ENCODE measurements around the gene TLX2. TPM values are rescaled to one million over a fixed set of nuclear protein-coding genes. Genes with fewer than 3 reads are reported as not detected.
A peak's percentile ranks its signal among the peaks of the same experiment; 100 is the strongest.

TLX2 gene
- total RNA-seq, 2 donors from 2014 or later: not detected

DNA sequence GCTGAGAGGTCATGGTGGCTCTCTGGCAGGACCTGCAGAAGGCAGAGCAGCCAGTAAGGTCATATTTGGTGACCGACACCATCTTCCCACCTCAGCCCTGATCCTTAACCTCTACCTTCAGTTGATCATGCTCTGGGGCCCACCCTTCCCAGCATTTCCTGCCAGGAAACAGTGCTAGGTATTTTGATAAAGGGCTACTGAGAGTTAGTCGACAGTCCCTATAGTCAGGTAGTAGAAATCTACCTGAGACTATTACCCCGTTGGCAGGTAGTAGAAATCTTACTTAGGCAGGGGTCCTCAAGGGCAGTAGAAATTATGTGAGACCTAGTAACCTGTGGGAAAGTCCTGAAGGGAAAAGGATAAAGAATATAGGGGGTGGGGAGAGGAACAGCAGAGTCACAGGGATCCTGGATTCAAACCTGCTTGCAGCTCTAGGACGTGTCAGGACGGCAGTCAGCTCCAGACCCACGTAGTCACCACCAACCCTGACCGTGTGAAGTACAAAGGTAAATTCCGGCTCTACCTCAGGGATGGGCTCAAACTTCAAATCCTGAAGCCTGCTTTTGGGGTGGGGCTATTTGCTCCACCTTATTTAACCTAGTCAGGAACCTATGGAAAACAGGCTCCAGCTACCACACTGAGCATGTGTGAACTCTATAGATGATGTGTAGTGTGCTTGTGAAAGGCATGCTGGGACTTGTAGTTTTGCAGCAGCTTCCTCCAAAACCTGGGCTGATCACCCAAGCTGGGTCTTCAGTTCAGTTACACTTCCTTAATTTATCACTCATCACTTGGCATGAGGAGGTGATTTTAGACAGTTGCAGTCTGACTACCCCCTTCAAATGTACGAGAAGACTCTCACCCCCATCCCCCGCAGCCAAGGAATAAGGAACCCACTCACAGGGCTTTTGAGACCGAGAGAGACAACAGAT is 11.7 kb downstream of the TLX2 start, which contains the start of gene DQX1:
TSS of gene DQX1 (minus strand) at position 515 of the 932 bp plus-strand sequence. CDS start at position 13, 502 bp downstream.
- H3K27me3 ChIP-seq: no peaks in the 10 kb centered on the region
- no peak within 1 kb of the TSS for H3K27ac ChIP-seq
- peaks cover 22% of the 10 kb centered on the region for H3K36me3 ChIP-seq
- H3K9me3 ChIP-seq: no peaks in the 10 kb centered on the region
- H3K4me3 ChIP-seq: no peak within 1 kb of the TSS
- peaks cover 0 to 20% of the 10 kb centered on the region in 2 donors for H3K4me1 ChIP-seq
- no peak for DNase-seq (ENCODE audit: low spot score)
- TF ChIP-seq, protein P1, sequence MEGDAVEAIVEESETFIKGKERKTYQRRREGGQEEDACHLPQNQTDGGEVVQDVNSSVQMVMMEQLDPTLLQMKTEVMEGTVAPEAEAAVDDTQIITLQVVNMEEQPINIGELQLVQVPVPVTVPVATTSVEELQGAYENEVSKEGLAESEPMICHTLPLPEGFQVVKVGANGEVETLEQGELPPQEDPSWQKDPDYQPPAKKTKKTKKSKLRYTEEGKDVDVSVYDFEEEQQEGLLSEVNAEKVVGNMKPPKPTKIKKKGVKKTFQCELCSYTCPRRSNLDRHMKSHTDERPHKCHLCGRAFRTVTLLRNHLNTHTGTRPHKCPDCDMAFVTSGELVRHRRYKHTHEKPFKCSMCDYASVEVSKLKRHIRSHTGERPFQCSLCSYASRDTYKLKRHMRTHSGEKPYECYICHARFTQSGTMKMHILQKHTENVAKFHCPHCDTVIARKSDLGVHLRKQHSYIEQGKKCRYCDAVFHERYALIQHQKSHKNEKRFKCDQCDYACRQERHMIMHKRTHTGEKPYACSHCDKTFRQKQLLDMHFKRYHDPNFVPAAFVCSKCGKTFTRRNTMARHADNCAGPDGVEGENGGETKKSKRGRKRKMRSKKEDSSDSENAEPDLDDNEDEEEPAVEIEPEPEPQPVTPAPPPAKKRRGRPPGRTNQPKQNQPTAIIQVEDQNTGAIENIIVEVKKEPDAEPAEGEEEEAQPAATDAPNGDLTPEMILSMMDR (IDR thresholded peaks at IDR 0.05): no peak

DNA sequence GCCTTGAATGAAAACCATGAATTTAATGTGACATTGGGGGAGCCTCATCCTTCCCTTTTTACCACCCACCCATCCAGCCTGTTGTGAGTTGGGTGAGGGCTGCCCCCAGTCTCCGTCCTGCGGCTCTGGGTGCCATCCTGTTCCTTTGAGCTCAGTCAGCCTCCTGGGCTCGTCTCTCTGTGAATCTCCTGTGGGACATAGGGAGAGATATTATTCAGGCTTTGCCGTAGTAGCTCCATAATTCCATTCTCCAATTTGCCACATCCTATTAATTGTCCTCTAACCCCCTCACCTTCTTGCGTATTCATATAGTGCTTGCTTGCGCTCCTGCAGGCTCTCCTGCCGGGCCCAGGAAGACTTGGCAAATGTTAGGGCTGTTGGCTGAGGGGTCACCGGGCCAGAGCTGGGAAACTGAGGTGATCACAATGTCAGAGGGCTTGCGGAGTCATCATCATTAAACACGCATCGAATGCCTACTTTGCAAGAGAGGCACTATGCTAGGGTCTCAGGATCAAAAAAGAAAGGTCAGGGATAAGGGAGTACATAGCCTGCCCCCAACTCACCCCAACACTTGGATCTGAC is 12.5 kb downstream of the TLX2 start:
- Histone ChIP-seq H3K27me3 (no peaks in the 10 kb centered on the region), H3K4me1 (peaks cover 0 to 28% of the 10 kb centered on the region in 2 donors), H3K36me3 (peaks cover 22% of the 10 kb centered on the region), H3K9me3 (no peaks in the 10 kb centered on the region), H3K4me3 (no peak overlapping the region), H3K27ac (no peak overlapping the region)
- no peak for DNase-seq (ENCODE audit: low spot score)
- TF ChIP-seq, protein P1 (IDR thresholded peaks at IDR 0.05): no peak

DNA sequence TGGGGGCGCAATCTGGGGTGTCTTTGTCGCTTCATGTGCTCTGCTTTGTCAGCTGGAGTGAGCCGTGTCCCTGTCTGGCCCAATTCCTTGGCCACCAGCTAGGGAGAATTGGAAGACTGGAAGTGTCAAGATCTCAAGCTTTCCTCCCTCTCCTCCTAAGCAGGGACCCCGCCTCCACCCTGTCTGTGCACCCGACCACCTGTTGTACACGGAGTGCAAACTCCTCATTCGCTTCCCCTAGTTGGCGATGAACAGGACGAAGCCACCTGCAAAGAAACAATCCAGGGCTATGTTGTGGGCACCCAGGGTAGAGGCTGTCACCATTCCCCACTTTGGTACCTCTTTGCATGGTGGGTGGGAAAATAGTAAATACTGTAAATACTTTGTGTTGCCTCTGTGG is 13.5 kb downstream of the TLX2 start:
- no peaks in the 10 kb centered on the region for H3K27me3 ChIP-seq
- TF ChIP-seq, protein P1 (IDR thresholded peaks at IDR 0.05): no peak
- H3K9me3 ChIP-seq: no peaks in the 10 kb centered on the region
- peaks cover 26% of the 10 kb centered on the region for H3K36me3 ChIP-seq
- no peak overlapping the region for H3K27ac ChIP-seq
- no peak overlapping the region for H3K4me3 ChIP-seq
- peaks cover 0 to 30% of the 10 kb centered on the region in 2 donors for H3K4me1 ChIP-seq
- no peak for DNase-seq (ENCODE audit: low spot score)

GRCh38 chr2:74528600-74529356 is 14.5 kb downstream of the TLX2 start:
- Histone ChIP-seq H3K4me3 (peak overlapping the region; percentile 68 to 89), H3K4me1 (peaks cover 0 to 30% of the 10 kb centered on the region in 2 donors), H3K27me3 (no peaks in the 10 kb centered on the region), H3K9me3 (no peaks in the 10 kb centered on the region), H3K36me3 (peaks cover 36% of the 10 kb centered on the region), H3K27ac (peak overlapping the region; percentile 78 to 87)
- DNase-seq (ENCODE audit: low spot score): no peak
- TF ChIP-seq, protein P1 (IDR thresholded peaks at IDR 0.05): no peak

DNA sequence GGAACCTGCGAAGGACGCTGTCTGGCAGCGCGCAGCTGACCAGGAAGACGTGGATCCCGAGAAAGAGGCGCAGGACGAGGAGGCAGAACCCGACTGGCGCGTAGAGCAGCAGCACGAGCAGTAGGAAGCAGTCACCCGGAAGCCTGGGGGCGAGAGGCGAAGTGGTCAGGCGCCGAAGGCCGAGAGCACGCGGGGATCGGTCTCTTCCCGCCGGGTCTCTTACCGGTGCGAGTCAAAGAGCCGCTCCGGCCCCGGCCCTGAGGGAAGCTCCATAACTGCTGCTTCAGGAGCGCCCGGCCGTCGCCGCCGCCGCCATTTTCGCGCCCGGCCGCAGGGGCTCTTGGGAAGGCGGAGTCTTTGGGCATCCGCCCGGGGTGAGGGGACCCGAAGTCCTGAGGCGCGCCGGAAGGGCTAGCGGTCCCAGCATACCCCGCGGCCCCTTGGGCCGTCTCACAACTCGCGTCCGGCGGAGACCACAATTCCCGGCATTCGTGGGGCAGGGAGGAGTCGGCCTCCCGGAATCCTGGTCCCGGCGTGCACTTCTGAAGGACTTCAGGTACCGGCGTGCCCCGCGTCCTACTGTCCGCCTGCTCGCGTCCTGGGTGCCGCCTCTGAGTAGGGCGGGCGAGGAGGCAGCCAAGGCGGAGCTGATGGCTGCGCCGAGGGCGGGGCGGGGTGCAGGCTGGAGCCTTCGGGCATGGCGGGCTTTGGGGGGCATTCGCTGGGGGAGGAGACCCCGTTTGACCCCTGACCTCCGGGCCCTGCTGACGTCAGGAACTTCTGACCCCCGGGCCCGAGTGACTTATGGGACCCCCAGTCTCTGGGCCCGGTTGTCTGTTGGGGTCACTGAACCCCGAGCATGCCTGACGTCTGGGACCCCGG is 15.3 kb downstream of the TLX2 start, which contains the start of the genes AUP1 and HTRA2:
TSS of gene AUP1 (minus strand) at position 350 of the 882 bp plus-strand sequence. CDS start at position 273, 77 bp downstream.
TSS of gene HTRA2 (plus strand) at position 577 of the 882 bp plus-strand sequence. CDS start at position 651, 74 bp downstream.
- peaks cover 36% of the 10 kb centered on the region for H3K36me3 ChIP-seq

More for the DNA sequence above, 15.3 kb downstream of the TLX2 start, which contains the start of the genes AUP1 and HTRA2:
- TF ChIP-seq, protein P1 (IDR thresholded peaks at IDR 0.05): no peak
- Histone ChIP-seq H3K27me3 (no peaks in the 10 kb centered on the region), H3K9me3 (no peaks in the 10 kb centered on the region), H3K27ac (peak within 1 kb of the TSS; percentile 78 to 87), H3K4me1 (peaks cover 0 to 30% of the 10 kb centered on the region in 2 donors), H3K4me3 (peak within 1 kb of the TSS; percentile 68 to 89)
- DNase-seq (ENCODE audit: low spot score): peak; percentile 98
